ENCODE data around the gene RSPO4.

RSPO4 gene

GRCh38 chr20:922781-923180 is 79.3 kb downstream of the RSPO4 start:
- Histone ChIP-seq H3K9me3 (ENCODE audit: control insufficient read depth, insufficient read depth, low read length) (no peaks in the 10 kb centered on the region), H3K27me3 (ENCODE audit: control insufficient read depth, insufficient read depth, low read length) (no peaks in the 10 kb centered on the region), H3K36me3 (ENCODE audit: control insufficient read depth, insufficient read depth, low read length) (no peaks in the 10 kb centered on the region), H3K4me3 (ENCODE audit: low read length) (no peak overlapping the region), H3K4me1 (ENCODE audit: control insufficient read depth, insufficient read depth, low read length) (no peaks in the 10 kb centered on the region), H3K27ac (ENCODE audit: low read length) (no peak overlapping the region)
- no peak for DNase-seq (ENCODE audit: low read depth, low spot score)
- WGBS (ENCODE audit: insufficient coverage, insufficient read length): no CpG with 5 or more reads among the region's 4 CpGs

- no peak for DNase-seq (ENCODE audit: low read depth, low spot score)
- Histone ChIP-seq H3K4me1 (ENCODE audit: control insufficient read depth, insufficient read depth, low read length) (peaks cover 5% of the 10 kb centered on the region), H3K27ac (ENCODE audit: low read length) (no peak overlapping the region), H3K36me3 (ENCODE audit: control insufficient read depth, insufficient read depth, low read length) (no peaks in the 10 kb centered on the region), H3K9me3 (ENCODE audit: control insufficient read depth, insufficient read depth, low read length) (no peaks in the 10 kb centered on the region), H3K4me3 (ENCODE audit: low read length) (no peak overlapping the region), H3K27me3 (ENCODE audit: control insufficient read depth, insufficient read depth, low read length) (no peaks in the 10 kb centered on the region)
- no CpG with 5 or more reads among the region's 5 CpGs for WGBS (ENCODE audit: insufficient coverage, insufficient read length)
Observed at GRCh38 chr20:921068-921467, 81.0 kb downstream of the RSPO4 start.

- Histone ChIP-seq H3K4me3 (ENCODE audit: low read length) (no peak overlapping the region), H3K9me3 (ENCODE audit: control insufficient read depth, insufficient read depth, low read length) (no peaks in the 10 kb centered on the region), H3K36me3 (ENCODE audit: control insufficient read depth, insufficient read depth, low read length) (no peaks in the 10 kb centered on the region), H3K27ac (ENCODE audit: low read length) (no peak overlapping the region), H3K27me3 (ENCODE audit: control insufficient read depth, insufficient read depth, low read length) (no peaks in the 10 kb centered on the region), H3K4me1 (ENCODE audit: control insufficient read depth, insufficient read depth, low read length) (peaks cover 8% of the 10 kb centered on the region)
- no CpG with 5 or more reads among the region's 4 CpGs for WGBS (ENCODE audit: insufficient coverage, insufficient read length)
- no peak for DNase-seq (ENCODE audit: low read depth, low spot score)
Observed at GRCh38 chr20:920311-920710, 81.8 kb downstream of the RSPO4 start.

- no peak for DNase-seq (ENCODE audit: low read depth, low spot score)
- no peaks in the 10 kb centered on the region for H3K9me3 ChIP-seq (ENCODE audit: control insufficient read depth, insufficient read depth, low read length)
- no peaks in the 10 kb centered on the region for H3K27me3 ChIP-seq (ENCODE audit: control insufficient read depth, insufficient read depth, low read length)
- H3K36me3 ChIP-seq (ENCODE audit: control insufficient read depth, insufficient read depth, low read length): no peaks in the 10 kb centered on the region
- WGBS (ENCODE audit: insufficient coverage, insufficient read length): no CpG with 5 or more reads among the region's 5 CpGs
- H3K27ac ChIP-seq (ENCODE audit: low read length): no peak overlapping the region
- no peak overlapping the region for H3K4me3 ChIP-seq (ENCODE audit: low read length)
- peaks cover 8% of the 10 kb centered on the region for H3K4me1 ChIP-seq (ENCODE audit: control insufficient read depth, insufficient read depth, low read length)
Observed at GRCh38 chr20:919491-919916, 82.6 kb downstream of the RSPO4 start.

- no peak for DNase-seq (ENCODE audit: low read depth, low spot score)
- H3K36me3 ChIP-seq (ENCODE audit: control insufficient read depth, insufficient read depth, low read length): no peaks in the 10 kb centered on the region
- H3K4me1 ChIP-seq (ENCODE audit: control insufficient read depth, insufficient read depth, low read length): peaks cover 8% of the 10 kb centered on the region
- H3K27ac ChIP-seq (ENCODE audit: low read length): no peak overlapping the region
- H3K27me3 ChIP-seq (ENCODE audit: control insufficient read depth, insufficient read depth, low read length): no peaks in the 10 kb centered on the region
- WGBS (ENCODE audit: insufficient coverage, insufficient read length): no CpG with 5 or more reads among the region's 4 CpGs
- H3K9me3 ChIP-seq (ENCODE audit: control insufficient read depth, insufficient read depth, low read length): no peaks in the 10 kb centered on the region
- no peak overlapping the region for H3K4me3 ChIP-seq (ENCODE audit: low read length)
Observed at GRCh38 chr20:917416-917815, 84.7 kb downstream of the RSPO4 start.

- no peaks in the 10 kb centered on the region for H3K27me3 ChIP-seq (ENCODE audit: control insufficient read depth, insufficient read depth, low read length)
- H3K4me3 ChIP-seq (ENCODE audit: low read length): no peak overlapping the region
- no CpG with 5 or more reads among the region's 5 CpGs for WGBS (ENCODE audit: insufficient coverage, insufficient read length)
- no peak overlapping the region for H3K27ac ChIP-seq (ENCODE audit: low read length)
- no peaks in the 10 kb centered on the region for H3K9me3 ChIP-seq (ENCODE audit: control insufficient read depth, insufficient read depth, low read length)
- H3K36me3 ChIP-seq (ENCODE audit: control insufficient read depth, insufficient read depth, low read length): no peaks in the 10 kb centered on the region
- H3K4me1 ChIP-seq (ENCODE audit: control insufficient read depth, insufficient read depth, low read length): peaks cover 8% of the 10 kb centered on the region
- no peak for DNase-seq (ENCODE audit: low read depth, low spot score)
Observed at GRCh38 chr20:916825-917224, 85.3 kb downstream of the RSPO4 start.

- Histone ChIP-seq H3K36me3 (ENCODE audit: control insufficient read depth, insufficient read depth, low read length) (no peaks in the 10 kb centered on the region), H3K27me3 (ENCODE audit: control insufficient read depth, insufficient read depth, low read length) (no peaks in the 10 kb centered on the region), H3K9me3 (ENCODE audit: control insufficient read depth, insufficient read depth, low read length) (no peaks in the 10 kb centered on the region), H3K4me3 (ENCODE audit: low read length) (no peak within 1 kb of the TSS), H3K27ac (ENCODE audit: low read length) (no peak within 1 kb of the TSS), H3K4me1 (ENCODE audit: control insufficient read depth, insufficient read depth, low read length) (peaks cover 8% of the 10 kb centered on the region)
- DNase-seq (ENCODE audit: low read depth, low spot score): no peak
- no CpG with 5 or more reads among the region's 18 CpGs for WGBS (ENCODE audit: insufficient coverage, insufficient read length)
Observed at GRCh38 chr20:916125-916799, 85.8 kb downstream of the RSPO4 start, which contains the start of gene ANGPT4. Gene ANGPT4, minus strand, starts transcription at chr20:916334. Its CDS starts 120 bp downstream, at chr20:916214.

- no peak for DNase-seq (ENCODE audit: low read depth, low spot score)
- Histone ChIP-seq H3K27me3 (ENCODE audit: control insufficient read depth, insufficient read depth, low read length) (no peaks in the 10 kb centered on the region), H3K9me3 (ENCODE audit: control insufficient read depth, insufficient read depth, low read length) (no peaks in the 10 kb centered on the region), H3K4me1 (ENCODE audit: control insufficient read depth, insufficient read depth, low read length) (peaks cover 8% of the 10 kb centered on the region), H3K27ac (ENCODE audit: low read length) (no peak overlapping the region), H3K36me3 (ENCODE audit: control insufficient read depth, insufficient read depth, low read length) (no peaks in the 10 kb centered on the region), H3K4me3 (ENCODE audit: low read length) (no peak overlapping the region)
- WGBS (ENCODE audit: insufficient coverage, insufficient read length): no CpG with 5 or more reads among the region's 15 CpGs
Observed at GRCh38 chr20:914727-915498, 87.2 kb downstream of the RSPO4 start.

- WGBS (ENCODE audit: insufficient coverage, insufficient read length): no CpG with 5 or more reads among the region's 5 CpGs
- Histone ChIP-seq H3K27ac (ENCODE audit: low read length) (no peak overlapping the region), H3K9me3 (ENCODE audit: control insufficient read depth, insufficient read depth, low read length) (no peaks in the 10 kb centered on the region), H3K27me3 (ENCODE audit: control insufficient read depth, insufficient read depth, low read length) (no peaks in the 10 kb centered on the region), H3K4me1 (ENCODE audit: control insufficient read depth, insufficient read depth, low read length) (peaks cover 8% of the 10 kb centered on the region), H3K4me3 (ENCODE audit: low read length) (no peak overlapping the region), H3K36me3 (ENCODE audit: control insufficient read depth, insufficient read depth, low read length) (no peaks in the 10 kb centered on the region)
- DNase-seq (ENCODE audit: low read depth, low spot score): no peak
Observed at GRCh38 chr20:913306-913849, 88.7 kb downstream of the RSPO4 start.

- no peaks in the 10 kb centered on the region for H3K36me3 ChIP-seq (ENCODE audit: control insufficient read depth, insufficient read depth, low read length)
- H3K4me1 ChIP-seq (ENCODE audit: control insufficient read depth, insufficient read depth, low read length): peaks cover 8% of the 10 kb centered on the region
- no CpG with 5 or more reads among the region's 5 CpGs for WGBS (ENCODE audit: insufficient coverage, insufficient read length)
- DNase-seq (ENCODE audit: low read depth, low spot score): no peak
- no peaks in the 10 kb centered on the region for H3K9me3 ChIP-seq (ENCODE audit: control insufficient read depth, insufficient read depth, low read length)
- no peaks in the 10 kb centered on the region for H3K27me3 ChIP-seq (ENCODE audit: control insufficient read depth, insufficient read depth, low read length)
- H3K27ac ChIP-seq (ENCODE audit: low read length): no peak overlapping the region
- H3K4me3 ChIP-seq (ENCODE audit: low read length): no peak overlapping the region
Observed at GRCh38 chr20:911882-912600, 90.1 kb downstream of the RSPO4 start.

All from iPS DF 6.9 (cell line).